IMR-90 (cell line): Measurements from ENCODE around the gene PIGW. TPM values are rescaled to one million over a fixed set of nuclear protein-coding genes. Genes with fewer than 3 reads are reported as not detected.

Experiments
- ATAC-seq: fragments of 200-7000 bp; cut with Tn5 transposase; 2 replicates; pipeline ENCODE4 v1.9.1; 2020; ENCODE audit warnings: low read depth, mild to moderate bottlenecking, moderate library complexity
- BruUV-seq: library from RNA; stranded (reverse); fragments of 400-500 nt; replicated peaks from 2 replicates; lab custom pipeline; 2021; lab: Mats Ljungman, UMichigan
- CTCF ChIA-PET: fragments of 300-600 bp; formaldehyde crosslinking; extraction: SDS; loops from one replicate; lab custom pipeline; 2021; ENCODE audit warnings: antibody characterized with exemption; lab: Yijun Ruan, JAX
- POLR2A ChIA-PET: fragments of 300-600 bp; sonication (Branson Sonifier 250); formaldehyde crosslinking; loops from one replicate; lab custom pipeline; 2022; ENCODE audit warnings: antibody characterized with exemption; ENCODE audit not compliant: unreplicated experiment; lab: Charles Lee
- DNase-seq: peaks from one replicate; pipeline ENCODE4 v3.0.0; 2013
- H2AFZ ChIP-seq: replicated peaks from 2 replicates; pipeline ENCODE3; 2013; ENCODE audit warnings: low read length, mild to moderate bottlenecking; ENCODE audit not compliant: poor library complexity
- H2AK5ac ChIP-seq: 2 replicates; pipeline ENCODE4 v1.6.1; 2013; ENCODE audit warnings: low read depth, low read length, inconsistent platforms
- H2AK9ac ChIP-seq: replicated peaks from 2 replicates; pipeline ENCODE3; 2013; ENCODE audit warnings: mild to moderate bottlenecking, low read depth, low read length, moderate library complexity; ENCODE audit not compliant: poor library complexity
- H2BK120ac ChIP-seq: 2 replicates; pipeline ENCODE4 v1.6.1; 2013; ENCODE audit warnings: low read depth, low read length, inconsistent platforms
- H2BK15ac ChIP-seq: 3 replicates; pipeline ENCODE4 v1.6.1; 2013; ENCODE audit warnings: low read depth, low read length, inconsistent platforms
- H2BK20ac ChIP-seq: 2 replicates; pipeline ENCODE4 v1.6.1; 2013; ENCODE audit warnings: low read depth, mild to moderate bottlenecking, inconsistent platforms, low read length, moderate library complexity
- H2BK5ac ChIP-seq: 2 replicates; pipeline ENCODE4 v1.6.1; 2013; ENCODE audit warnings: mild to moderate bottlenecking, low read depth, low read length, inconsistent platforms; ENCODE audit not compliant: poor library complexity, severe bottlenecking
- H3K14ac ChIP-seq: replicated peaks from 2 replicates; pipeline ENCODE4 v1.6.1; 2013; ENCODE audit warnings: low read depth, low read length, inconsistent platforms
- H3K18ac ChIP-seq: 2 replicates; pipeline ENCODE4 v1.6.1; 2013; ENCODE audit warnings: low read depth, low read length, control low read depth
- H3K23ac ChIP-seq: 2 replicates; pipeline ENCODE4 v1.6.1; 2013; ENCODE audit warnings: low read depth, low read length, inconsistent platforms
- H3K27ac ChIP-seq: 2 replicates; pipeline ENCODE4 v1.5.1; 2013; ENCODE audit warnings: mild to moderate bottlenecking, control low read depth, low read length; ENCODE audit not compliant: insufficient read depth
- H3K27me3 ChIP-seq: 2 replicates; pipeline ENCODE4 v1.6.1; 2013; ENCODE audit warnings: low read length; ENCODE audit not compliant: control insufficient read depth, insufficient read depth
- H3K36me3 ChIP-seq: 2 replicates; pipeline ENCODE4 v1.6.1; 2013; ENCODE audit warnings: low read length, mixed read lengths; ENCODE audit not compliant: control insufficient read depth, insufficient read depth
- H3K4ac ChIP-seq: 2 replicates; pipeline ENCODE4 v1.6.1; 2013; ENCODE audit warnings: low read depth, low read length, inconsistent platforms
- H3K4me1 ChIP-seq: 2 replicates; pipeline ENCODE4 v1.6.1; 2013; ENCODE audit warnings: low read length, mixed read lengths; ENCODE audit not compliant: control insufficient read depth, insufficient read depth
- H3K4me2 ChIP-seq: 2 replicates; pipeline ENCODE4 v1.6.1; 2013; ENCODE audit warnings: low read depth, mild to moderate bottlenecking, control low read depth, low read length, moderate library complexity
- H3K4me3 ChIP-seq: 2 replicates; pipeline ENCODE4 v1.5.1; 2013; ENCODE audit warnings: low read depth, mild to moderate bottlenecking, control low read depth, low read length, moderate library complexity; ENCODE audit not compliant: insufficient read depth
- H3K56ac ChIP-seq: 2 replicates; pipeline ENCODE4 v1.6.1; 2013; ENCODE audit warnings: low read length, inconsistent platforms; ENCODE audit not compliant: insufficient read depth; ENCODE audit errors: extremely low read depth
- H3K79me1 ChIP-seq, 2 experiments: 2 replicates each; pipeline ENCODE4 v1.6.1; 2013; ENCODE audit warnings: low read length in 2 of 2, inconsistent platforms in 1 of 2, low read depth in 1 of 2
- H3K9ac ChIP-seq: 2 replicates; pipeline ENCODE4 v1.6.1; 2013; ENCODE audit warnings: low read depth, low read length, control low read depth
- H3K9me1 ChIP-seq: 2 replicates; pipeline ENCODE4 v1.6.1; 2013; ENCODE audit warnings: low read length, inconsistent platforms; ENCODE audit not compliant: insufficient read depth
- H3K9me3 ChIP-seq: 2 replicates; pipeline ENCODE4 v1.6.1; 2013; ENCODE audit warnings: low read length; ENCODE audit not compliant: control insufficient read depth, insufficient read depth
- H4K20me1 ChIP-seq: 2 replicates; pipeline ENCODE4 v1.6.1; 2013; ENCODE audit warnings: low read length, inconsistent platforms; ENCODE audit not compliant: insufficient read depth
- H4K5ac ChIP-seq: 2 replicates; pipeline ENCODE4 v1.6.1; 2013; ENCODE audit warnings: mild to moderate bottlenecking, low read depth, low read length, control low read depth
- H4K8ac ChIP-seq, 2 experiments: 2 replicates each; pipeline ENCODE4 v1.6.1; 2013; ENCODE audit warnings: low read depth in 2 of 2, low read length in 2 of 2, control low read depth in 1 of 2, inconsistent platforms in 1 of 2
- H4K91ac ChIP-seq: 2 replicates; pipeline ENCODE4 v1.6.1; 2013; ENCODE audit warnings: low read depth, low read length, inconsistent platforms; ENCODE audit not compliant: insufficient read depth
- CHD1 ChIP-seq: IDR thresholded peaks from 2 replicates; pipeline ENCODE4 v1.6.1; 2012; ENCODE audit warnings: low read depth, low read length, improper control_type of control experiment
- ELK1 ChIP-seq: fragments of 150-350 bp; IDR thresholded peaks from 2 replicates; pipeline ENCODE4 v1.6.1; 2016; ENCODE audit warnings: low read depth, mild to moderate bottlenecking, low read length, moderate library complexity, borderline replicate concordance
- FOS ChIP-seq: fragments of 150-350 bp; IDR thresholded peaks from 2 replicates; pipeline ENCODE4 v1.6.1; 2016; ENCODE audit warnings: low read depth, low read length
- MAFK ChIP-seq: IDR thresholded peaks from 2 replicates; pipeline ENCODE4 v1.6.1; 2012; ENCODE audit warnings: low read depth, low read length, improper control_type of control experiment
- POLR2A ChIP-seq: IDR thresholded peaks from 2 replicates; pipeline ENCODE4 v1.6.1; 2012; ENCODE audit warnings: mild to moderate bottlenecking, low read depth, low read length
- RAD21 ChIP-seq: IDR thresholded peaks from 2 replicates; pipeline ENCODE4 v1.6.1; 2012; ENCODE audit warnings: low read length, improper control_type of control experiment
- RFX5 ChIP-seq: IDR thresholded peaks from 2 replicates; pipeline ENCODE4 v1.8.0; 2012; ENCODE audit warnings: low read depth, mild to moderate bottlenecking, low read length, moderate library complexity
- USF2 ChIP-seq: fragments of 150-350 bp; IDR thresholded peaks from 2 replicates; pipeline ENCODE4 v1.6.1; 2017; ENCODE audit warnings: mild to moderate bottlenecking, antibody characterized with exemption, low read length, low read depth
- WGBS, 2 experiments: methylation state at CpG; one replicate each; pipeline versions ENCODE4 v1.1.5 to v1.1.7; 2013; ENCODE audit warnings: missing lambda C conversion rate in 2 of 2; ENCODE audit not compliant: insufficient read length in 1 of 2; ENCODE audit errors: extremely low coverage in 2 of 2; 5-methylcytosine and 5-hydroxymethylcytosine counted together
- dilution Hi-C: fragments of 300-500 bp; cut with HindIII; formaldehyde crosslinking; loops from one replicate; pipeline ENCODE4 v1.14.3; 2018; ENCODE audit warnings: low sequenced_read_pairs; ENCODE audit not compliant: unreplicated experiment
- in situ Hi-C: fragments of 300-500 bp; cut with MboI; formaldehyde crosslinking; loops from 3 replicates; pipeline ENCODE4 v1.14.3; 2019; ENCODE audit warnings: low sequenced_read_pairs, inconsistent platforms, mixed read lengths
- intact Hi-C: fragments of 100-400 bp; cut with micrococcal nuclease; formaldehyde crosslinking; loops from 2 replicates; pipeline ENCODE4 v1.10.0; 2022
- polyA plus RNA-seq, 3 experiments: library from polyadenylated mRNA; depleted of rRNA; stranded (reverse); fragments of >200 nt; gene quantifications; 2 replicates each; pipeline ENCODE4 v1.2.3, GENCODE V29; 2012; ENCODE audit warnings: low replicate concordance in 1 of 3
- total RNA-seq: library from RNA; depleted of rRNA; stranded (reverse); fragments of >200 nt; gene quantifications from 2 replicates; pipeline ENCODE4 v1.2.3, GENCODE V29; 2012

The PIGW gene
- total and polyA plus RNA-seq, 2 of the 4 experiments (the other 2 are of a cell fraction): 4.5 to 5.5 TPM

DNA sequence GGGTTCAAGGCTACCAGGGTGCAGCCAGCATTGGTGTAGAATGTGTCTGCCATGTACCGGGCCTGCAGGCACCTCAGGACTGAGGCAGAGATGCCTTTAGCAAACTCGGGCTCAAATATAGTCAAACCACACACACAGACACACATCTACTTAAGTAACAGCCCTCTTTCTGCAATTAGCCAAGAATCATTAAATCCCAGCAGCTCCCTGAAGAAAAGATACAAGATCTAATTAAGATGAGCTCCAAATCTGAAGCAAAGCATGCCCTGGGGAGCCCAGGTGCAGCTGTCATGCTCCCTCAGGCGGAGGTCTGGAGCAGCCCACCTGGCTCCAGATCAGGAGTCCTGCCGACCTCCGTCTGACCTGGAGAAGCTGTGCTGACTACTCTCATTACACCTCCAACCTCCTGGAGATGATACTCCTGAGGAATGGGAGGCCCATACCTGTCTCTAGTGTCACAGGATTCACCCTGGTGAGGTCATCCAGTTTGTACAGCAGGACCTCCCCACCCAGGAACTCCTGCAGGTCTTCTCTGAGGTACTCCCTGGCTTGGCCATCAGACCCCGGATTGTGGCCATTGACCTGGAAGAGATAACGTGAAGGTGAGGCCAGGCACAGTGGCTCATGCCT is 7.1 kb upstream of the PIGW start:
- H3K14ac ChIP-seq: no peak overlapping the region
- no peak overlapping the region for H2AK5ac ChIP-seq
- H3K9ac ChIP-seq: no peak overlapping the region
- H3K56ac ChIP-seq: no peak overlapping the region
- ATAC-seq: no peak
- no TSS peak for BruUV-seq
- WGBS, 2 experiments: 100% methylated on average over 3 of the region's 7 CpGs; no CpG with 5 or more reads in 1 of the 2 experiments
- DNase-seq: no peak
- H3K4me3 ChIP-seq: no peak overlapping the region
- ChIA-PET CTCF (no interaction called here), POLR2A (interaction anchor here (0.7 kb wide), 1 partner anchor 18 kb away, joined by 3 read pairs; no protein-coding TSS in a partner anchor)
- intact Hi-C loops: no loop called here
- H3K9me3 ChIP-seq: no peaks in the 10 kb centered on the region
- no peak overlapping the region for H3K4ac ChIP-seq
- peaks cover 37% of the 10 kb centered on the region for H3K36me3 ChIP-seq
- TF ChIP-seq RFX5: no peak
- TF ChIP-seq FOS: no peak
- TF ChIP-seq POLR2A: no peak
- TF ChIP-seq MAFK: no peak
- TF ChIP-seq USF2: no peak
- TF ChIP-seq CHD1: no peak
- no peak for TF ChIP-seq RAD21
- TF ChIP-seq ELK1: no peak
- no peak overlapping the region for H3K27ac ChIP-seq
- H2AK9ac ChIP-seq: no peak overlapping the region
- H2BK120ac ChIP-seq: no peak overlapping the region
- no peak overlapping the region for H4K8ac ChIP-seq
- no peaks in the 10 kb centered on the region for H3K27me3 ChIP-seq
- H3K4me1 ChIP-seq: no peaks in the 10 kb centered on the region
- no peak overlapping the region for H2BK5ac ChIP-seq
- no peak overlapping the region for H2BK20ac ChIP-seq
- no peak overlapping the region for H3K18ac ChIP-seq
- no peak overlapping the region for H3K23ac ChIP-seq
- no peak overlapping the region for H2BK15ac ChIP-seq
- no peak overlapping the region for H3K4me2 ChIP-seq
- dilution Hi-C loops: no loop called here
- H4K20me1 ChIP-seq: peaks cover 6% of the 10 kb centered on the region
- peaks cover 17 to 36% of the 10 kb centered on the region in 2 experiments for H3K79me1 ChIP-seq
- no peak overlapping the region for H4K91ac ChIP-seq
- H4K5ac ChIP-seq: no peak overlapping the region
- in situ Hi-C loops: no loop called here
- peaks cover 17% of the 10 kb centered on the region for H3K9me1 ChIP-seq
- no peak overlapping the region for H2AFZ ChIP-seq
